GM18498 (cell line): ENCODE measurements around the gene CDH2.

Experiments used
- ATAC-seq: cut with Tn5 transposase; IDR thresholded peaks from one replicate; pipeline ENCODE4 v1.9.1; 2021; ENCODE audit warnings: mild to moderate bottlenecking, moderate library complexity; ENCODE audit not compliant: unreplicated experiment

CDH2 gene

DNA sequence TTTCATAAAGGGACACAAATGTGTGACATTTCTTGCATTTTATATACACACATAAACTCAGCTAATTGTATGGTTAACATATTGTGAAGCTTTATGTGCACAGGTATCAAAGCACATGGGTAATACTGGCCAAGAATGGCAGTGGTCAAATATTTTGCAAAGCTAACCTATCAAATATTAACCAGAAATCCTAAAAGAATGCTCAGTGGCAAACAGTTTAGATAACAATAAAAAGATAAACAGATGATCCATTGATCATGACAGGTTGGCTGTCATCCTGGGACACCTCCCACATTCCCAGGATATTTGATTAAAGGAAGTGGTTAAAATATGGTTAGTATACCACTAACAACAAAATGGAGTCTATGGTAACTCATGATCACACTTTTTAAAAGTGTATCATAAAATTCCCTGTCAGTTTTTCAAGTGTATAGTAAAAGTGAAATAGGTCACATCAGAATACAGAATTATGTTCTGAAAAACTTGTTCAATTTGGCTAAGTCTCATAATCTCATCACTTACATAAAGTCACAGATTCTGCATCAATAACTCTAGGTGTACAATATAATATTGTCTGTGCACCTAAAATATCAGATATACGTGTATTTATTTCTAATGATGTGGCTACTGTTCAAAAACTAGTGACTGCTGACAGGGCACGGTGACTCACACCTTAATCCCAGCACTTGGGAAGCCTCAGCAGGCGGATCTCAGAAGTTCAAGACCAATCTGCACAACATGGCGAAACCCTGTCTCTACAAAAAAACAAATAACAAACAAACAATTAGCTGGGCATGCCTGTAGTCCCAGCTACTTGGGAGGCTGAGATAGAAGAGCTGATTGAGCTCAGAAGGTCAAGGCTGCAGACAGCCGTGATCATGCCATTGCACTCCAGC, 48.9 kb downstream of the CDH2 start:
- no peak for ATAC-seq

DNA sequence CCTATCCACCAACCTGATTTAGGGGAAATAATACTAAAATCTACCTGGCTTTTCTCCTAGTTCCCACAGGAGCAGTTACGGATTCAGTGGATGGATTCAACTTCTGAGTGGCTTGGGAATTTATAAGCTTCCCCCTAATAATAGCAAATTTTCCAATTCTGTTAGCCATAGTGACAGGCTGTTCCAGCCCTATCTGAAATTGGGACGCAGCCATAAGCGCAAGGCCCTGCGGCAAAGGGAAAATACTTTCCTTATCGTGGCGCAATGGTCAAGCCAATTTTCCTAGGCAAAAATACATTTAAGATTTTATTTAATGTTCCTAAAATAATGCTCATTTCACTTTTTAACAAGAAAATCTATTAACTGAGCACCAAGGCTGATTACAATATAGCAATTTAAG, 49.7 kb downstream of the CDH2 start:
- no peak for ATAC-seq

DNA sequence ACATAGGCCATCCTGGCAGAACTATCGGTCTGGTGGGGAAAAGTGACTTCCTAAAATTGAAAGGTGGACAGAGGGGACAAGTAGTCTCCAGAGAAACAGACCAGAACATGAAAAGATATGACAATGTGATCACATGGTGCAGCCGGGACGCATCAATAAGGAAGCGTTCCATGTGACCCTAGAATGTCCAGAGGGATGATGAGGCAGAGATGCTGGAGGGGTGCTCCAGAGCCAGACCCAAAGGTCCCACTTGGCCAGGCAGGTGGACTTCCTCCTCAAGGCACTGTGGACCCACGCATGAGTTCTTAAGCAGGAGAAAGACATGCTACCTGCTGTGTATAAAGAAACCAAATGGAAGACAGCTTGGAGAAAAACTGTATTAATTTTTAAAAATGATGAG, 50.2 kb downstream of the CDH2 start:
- ATAC-seq: no peak

DNA sequence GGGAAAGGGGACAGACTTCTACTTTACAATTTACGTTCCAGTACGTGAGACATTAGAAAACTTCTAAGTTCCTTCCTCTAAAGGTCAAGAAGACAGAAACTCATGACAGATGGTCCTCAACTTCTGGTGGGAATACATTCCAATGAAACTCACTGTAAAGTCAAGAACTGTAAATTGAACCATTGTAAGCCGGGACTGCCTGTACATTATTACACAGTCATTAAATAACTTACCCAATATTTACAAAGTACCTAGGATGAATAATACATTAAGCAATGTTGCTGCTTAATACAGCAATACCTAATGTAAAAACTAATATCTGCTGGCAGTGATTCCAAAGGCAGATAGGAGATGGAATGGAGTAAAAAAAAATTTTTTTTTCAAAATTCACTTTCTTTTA, 51.9 kb downstream of the CDH2 start:
- ATAC-seq: no peak

DNA sequence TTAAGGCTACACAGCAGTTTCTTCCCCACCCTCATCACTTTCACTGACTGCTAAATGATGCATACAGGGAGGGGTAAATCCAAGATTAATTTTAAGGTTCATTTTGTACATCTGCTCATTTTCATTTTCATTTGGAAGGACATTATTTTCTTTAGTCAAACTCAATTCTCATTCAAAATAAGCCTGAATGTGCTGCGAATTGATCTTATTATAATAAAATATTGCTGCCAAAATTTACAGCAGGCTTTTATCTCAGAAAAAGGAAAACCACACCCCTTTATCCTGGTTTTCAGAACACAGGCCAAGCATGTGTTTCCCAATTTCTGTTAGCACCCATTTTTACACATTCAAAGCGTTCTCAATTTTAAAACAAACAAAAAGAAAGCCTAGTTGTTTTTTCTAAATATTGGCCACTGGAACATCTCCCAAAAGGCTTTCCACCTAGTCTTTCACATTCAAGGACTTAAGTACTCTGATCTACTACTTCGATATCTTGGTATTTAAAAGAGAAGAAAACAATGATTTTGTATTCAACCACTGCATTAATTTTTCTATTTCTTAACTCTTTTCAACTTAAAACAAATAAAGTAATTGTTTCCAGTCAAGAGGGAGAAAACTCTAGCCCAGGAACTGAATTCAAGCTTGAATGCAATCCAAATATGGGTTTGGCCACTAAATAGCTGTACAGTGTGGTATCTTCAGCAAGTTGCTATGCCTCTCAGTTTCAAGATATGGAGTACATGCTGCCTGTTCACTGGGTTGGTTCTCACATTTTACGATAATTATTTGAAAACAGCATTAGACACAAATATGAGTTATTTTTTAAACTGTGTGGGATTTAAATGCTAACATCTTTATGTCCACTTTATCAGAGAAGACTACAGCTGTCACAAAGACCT, 52.5 kb downstream of the CDH2 start:
- no peak for ATAC-seq

DNA sequence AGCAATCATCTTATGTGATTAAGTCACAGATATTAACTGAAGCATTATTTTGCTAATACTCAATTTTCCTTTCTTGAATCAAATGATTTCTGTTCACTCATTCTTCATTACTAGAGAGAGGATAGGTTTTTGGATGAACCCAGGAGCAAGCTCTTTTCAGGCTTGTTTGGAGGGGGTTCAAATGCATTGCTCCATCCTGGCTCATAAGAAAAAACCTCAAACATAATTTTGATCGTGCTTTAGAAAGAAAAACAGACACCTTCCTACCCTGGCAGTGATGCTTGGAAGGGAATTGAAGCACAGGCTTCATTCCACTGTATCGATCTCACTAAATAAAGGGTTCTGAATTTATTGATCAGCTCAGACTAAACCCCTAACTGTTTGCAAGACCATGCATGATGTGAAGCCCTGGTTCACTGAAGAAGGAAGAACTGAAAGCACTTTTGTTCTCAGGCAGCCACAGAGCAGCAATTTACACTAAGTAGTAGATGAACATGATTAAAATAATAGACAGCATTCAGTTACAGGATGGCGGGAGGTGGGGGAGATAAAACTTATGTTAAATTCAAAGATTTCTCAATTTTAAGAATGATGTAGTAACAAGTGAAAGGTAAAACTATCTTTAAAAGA, 53.4 kb downstream of the CDH2 start:
- no peak for ATAC-seq

DNA sequence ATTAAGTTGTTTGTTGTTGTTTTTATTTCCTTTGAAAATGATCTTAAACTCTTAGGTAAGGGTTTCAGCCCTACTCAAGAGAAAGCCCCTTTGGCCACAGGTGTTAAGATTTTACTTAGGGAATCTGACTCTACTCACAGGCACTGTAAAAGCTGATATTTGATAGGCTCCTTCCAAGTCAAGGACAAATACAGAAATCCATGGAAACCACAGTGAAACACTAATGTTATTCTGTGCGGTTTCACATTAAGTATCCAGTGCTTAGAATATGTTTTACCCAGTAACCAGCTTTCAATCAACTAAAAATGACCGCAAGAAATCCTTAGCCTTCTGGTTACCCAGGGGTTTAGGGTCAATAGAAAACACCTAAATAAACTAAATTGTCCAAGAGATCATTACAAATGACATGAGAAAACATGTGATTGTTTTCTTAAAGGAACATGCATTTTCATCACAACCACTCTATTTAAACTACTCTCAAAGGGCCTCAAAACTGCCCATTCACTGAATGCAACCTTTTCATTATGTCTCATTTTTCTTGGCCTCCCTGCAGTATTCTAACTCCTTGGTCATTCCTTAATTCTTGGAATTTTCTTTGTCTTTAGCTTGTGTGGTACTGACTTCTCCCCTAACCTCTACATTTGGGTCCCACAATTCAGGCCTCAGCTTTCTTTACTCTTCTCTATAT, 56.0 kb downstream of the CDH2 start:
- ATAC-seq: no peak

DNA sequence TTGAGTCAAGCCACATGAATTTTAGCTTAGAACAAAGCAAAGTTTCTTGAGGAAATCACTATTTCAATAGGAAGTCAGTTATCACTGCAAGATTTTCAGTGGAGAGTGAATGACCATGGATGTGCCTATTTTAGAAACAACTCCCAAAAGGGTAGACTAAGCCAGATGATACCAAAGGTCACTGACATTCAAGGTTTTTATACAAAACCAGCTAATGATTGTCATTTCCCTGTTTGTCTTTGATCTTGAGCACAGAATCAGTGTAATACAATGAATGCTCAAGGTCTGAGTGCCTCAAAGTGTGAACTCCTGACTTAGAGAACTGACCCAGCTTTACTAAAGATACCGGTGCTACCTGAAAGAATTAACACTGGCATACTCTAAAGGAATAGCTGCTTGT, 60.5 kb downstream of the CDH2 start:
- ATAC-seq: no peak

DNA sequence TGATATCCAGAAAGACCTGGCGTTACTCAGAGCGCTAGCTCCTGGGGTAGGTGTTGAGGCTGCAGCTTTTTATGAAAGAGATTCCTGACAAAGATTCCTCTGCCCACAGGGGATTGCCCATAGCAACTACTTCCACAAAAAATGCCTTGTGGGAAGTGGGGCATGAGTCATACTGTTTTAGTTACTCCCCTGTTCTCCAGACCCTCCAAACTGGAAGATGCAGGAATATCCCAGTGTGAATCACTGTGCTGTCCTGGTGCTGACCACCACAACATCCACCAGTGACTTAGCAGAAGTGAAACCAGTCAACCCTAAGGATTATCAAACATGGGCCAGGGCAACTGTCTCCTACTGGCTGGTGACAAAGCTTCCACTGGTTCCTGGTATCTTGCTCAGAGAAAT, 61.8 kb downstream of the CDH2 start:
- ATAC-seq: no peak

DNA sequence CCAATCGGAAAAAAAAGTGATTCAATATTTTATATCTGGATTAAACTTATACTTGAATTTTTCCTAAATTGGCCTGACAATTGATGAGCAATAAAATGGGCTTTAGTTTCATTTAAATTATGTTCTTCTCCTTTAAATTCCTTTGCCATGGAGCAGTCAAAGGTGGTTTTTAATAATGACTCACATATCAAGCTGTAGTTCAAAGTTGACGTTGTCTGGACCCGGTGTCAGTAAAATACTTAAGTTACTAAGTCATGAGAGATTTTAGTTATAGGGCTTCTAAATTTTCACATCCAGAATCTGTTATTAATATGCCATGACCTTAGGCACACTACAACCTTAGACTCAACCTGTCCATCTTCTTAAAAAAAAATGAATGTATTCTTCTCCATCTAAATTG, 62.5 kb downstream of the CDH2 start:
- no peak for ATAC-seq

DNA sequence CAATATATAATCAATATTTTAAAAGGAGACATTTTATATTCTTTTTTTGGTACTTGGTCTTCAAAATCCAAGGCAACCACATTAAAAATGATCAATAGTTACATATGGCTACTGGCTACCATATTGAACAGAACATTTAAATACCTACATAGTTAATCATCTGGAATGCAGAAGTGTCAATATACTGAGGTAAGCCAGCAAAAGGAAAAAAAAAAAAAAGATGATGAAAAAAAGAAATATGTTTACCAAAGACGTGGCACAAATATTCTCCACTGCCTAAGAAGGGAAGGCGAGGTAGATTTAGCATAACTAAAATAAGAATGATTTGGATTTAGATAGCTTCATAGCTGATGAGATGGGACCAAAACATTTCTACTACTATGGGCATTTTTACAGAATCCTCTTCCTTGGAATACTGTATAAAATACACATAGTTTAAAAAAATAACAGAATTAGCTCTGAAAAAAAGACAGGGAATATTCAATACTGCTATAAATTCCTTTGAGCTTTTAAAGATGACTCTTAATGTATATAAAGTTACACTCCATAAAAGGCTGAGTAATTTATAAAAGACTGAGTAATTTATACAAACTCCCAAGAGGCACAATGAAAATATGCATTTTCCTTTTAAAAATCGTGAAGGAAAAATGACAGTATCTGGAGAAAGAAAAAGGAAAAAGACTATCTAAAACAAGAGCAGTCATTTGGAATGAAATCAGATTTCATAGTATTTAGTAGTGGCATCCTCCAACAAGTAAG, 63.5 kb downstream of the CDH2 start:
- no peak for ATAC-seq

DNA sequence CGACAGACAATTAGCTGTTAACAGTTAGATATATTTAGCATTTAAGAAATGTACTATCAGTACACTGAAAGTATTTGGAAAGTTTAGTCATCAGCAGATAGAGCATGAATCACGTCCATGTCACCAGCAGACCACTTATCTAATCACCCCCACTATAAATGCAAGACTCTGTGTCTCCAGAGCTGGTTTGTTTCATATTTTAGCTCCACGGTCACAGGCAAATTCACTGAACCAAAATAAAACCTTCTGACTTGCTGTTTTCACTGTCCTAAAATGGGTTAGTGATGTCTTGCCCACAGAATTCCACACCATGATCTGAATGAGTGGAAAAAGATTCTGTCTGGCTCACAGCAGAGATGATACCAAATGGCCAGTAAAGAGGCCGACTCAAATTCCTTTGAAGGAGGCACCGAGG, 64.9 kb downstream of the CDH2 start:
- no peak for ATAC-seq

DNA sequence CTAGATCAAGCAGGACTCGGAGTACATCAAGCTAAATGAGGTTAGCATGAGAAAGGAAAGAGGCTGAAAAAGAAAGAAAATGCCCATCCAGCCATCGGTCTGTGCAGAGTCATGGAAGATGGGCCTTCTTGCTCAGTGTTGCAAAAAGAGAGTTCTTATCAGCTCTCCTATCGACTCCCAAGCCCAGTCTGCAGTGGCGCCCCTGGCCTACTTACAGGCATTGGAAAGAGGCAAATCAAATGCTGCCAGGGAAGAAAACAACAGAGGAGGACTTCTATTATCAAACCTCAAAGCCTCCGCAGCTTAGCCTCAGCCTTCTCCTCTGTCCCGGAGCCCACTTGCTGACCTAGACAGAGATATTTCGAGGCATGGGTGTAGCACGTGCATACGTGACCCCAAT, 66.0 kb downstream of the CDH2 start:
- ATAC-seq: no peak

DNA sequence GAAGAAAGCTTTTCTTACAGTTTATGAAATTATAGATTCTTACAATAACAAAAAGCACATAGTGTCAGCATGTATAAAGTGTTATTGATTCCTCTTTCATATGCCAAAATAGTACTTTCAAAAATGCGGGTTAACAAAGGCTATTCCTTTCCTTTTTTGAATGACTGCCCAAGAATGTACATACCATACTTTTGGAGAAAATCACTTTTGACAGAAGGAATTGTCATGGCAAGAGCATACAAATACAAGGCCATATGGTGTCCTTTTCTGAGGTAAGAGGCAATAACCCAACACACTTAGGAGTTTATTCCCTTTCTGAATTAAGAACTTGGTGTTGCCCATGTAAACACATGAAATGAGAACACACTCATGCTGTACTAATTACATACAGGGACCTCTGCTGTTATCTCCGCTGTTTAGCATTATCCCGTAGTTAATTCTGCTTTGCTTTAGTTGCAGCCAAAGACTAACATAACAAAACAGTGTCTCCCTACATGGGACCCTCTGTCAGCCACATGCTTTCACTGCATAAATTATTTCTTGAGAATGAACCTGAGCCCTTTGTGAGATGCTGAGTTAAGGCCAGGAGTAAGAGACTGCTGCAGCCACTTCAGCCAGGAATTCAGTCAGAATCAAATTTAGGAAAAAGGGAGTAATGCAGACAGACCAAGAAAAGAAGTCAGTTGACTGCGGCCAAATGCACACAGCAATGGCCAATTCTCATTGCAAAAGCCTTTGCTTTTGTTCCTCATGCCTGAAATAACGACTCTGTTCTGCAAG, 67.0 kb downstream of the CDH2 start:
- ATAC-seq: no peak

DNA sequence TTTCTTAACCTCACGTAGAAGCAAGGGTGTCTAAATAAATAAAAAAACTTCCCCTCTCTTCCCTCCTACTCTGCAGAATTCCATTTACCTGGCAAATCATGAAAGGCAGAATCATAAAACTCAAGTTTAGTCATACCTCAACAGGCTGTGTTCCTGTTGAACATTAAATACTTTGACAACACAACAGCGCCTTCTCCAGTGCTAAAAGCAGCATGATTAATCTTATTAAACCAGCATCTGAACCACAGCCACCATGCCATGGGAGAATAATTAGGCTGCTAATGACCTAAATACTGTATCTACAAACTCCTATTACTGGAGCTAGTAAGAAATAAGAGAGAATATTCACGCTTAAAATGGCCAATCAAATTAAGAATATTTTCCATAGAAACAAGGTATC, 68.1 kb downstream of the CDH2 start:
- no peak for ATAC-seq

DNA sequence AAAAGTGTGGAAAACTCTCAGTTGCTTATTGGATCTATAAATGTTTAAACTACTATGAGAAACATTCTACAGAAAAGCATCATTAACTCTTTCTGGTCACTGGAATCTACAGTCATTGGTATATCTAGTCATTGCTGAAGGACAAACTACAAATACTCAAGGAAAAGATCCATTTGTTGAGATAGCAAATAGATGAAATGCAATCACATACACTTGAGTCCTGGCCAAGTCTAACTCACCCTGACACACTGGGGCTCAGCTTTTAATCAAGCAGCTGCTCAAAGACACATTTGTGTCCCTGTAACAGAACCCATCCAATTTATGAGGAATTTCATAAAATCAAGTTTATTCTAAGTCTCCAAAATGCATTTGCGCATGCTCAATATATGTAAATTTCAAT, 68.7 kb downstream of the CDH2 start:
- ATAC-seq: no peak

DNA sequence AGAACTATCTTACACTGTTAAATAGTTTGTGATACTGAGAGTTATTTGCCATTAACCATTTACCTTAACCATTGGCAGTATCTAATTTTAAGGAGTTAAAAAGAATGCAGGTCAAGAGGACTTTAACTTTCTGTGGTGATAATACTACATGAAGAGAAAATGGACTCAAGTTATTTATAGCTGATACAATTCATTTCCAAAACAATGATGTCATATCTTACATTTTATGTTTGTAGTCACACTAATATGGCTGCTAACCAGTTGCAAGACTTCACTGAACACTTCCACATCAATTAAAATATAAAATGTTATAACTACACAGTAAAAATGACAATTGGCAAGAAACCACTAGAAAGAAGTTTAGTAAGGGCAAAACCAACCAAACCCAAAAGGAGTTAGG, 77.7 kb downstream of the CDH2 start:
- no peak for ATAC-seq

DNA sequence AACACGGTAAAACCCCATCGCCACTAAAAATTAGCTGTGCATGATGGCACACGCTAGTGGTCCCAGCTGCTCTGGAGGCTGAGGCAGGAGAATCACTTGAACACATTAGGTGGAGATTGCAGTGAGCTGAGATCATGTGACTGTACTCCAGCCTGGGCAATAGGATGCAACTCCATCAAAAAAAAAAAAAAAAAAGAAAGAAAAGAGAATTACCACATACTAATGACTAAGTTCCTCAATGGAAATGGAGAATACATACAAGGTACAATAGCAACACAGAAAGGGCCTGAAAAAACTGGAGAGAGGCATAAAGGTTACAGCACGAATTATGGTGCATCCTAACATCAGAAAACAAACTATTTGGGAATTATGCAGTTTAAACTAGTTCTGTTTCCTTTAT, 81.3 kb downstream of the CDH2 start:
- no peak for ATAC-seq

DNA sequence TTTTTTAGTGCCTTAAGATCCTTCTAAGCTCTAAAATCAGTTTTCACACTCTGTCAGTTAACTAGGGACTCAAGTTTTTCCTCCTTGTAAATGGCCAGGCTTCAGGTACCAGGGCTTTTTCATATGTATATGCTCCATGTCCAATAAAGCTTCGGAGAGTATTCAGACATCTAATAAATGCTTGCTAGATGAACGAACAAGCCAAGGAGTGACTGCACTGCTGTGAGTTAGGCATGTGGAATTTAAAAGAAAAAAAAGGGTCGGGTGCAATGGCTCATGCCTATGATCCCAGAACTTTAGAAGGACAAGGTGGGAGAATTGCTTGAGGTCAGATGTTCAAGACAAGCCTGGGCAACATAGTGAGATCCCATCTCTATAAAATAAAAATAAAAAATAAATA, 81.9 kb downstream of the CDH2 start:
- ATAC-seq: no peak

DNA sequence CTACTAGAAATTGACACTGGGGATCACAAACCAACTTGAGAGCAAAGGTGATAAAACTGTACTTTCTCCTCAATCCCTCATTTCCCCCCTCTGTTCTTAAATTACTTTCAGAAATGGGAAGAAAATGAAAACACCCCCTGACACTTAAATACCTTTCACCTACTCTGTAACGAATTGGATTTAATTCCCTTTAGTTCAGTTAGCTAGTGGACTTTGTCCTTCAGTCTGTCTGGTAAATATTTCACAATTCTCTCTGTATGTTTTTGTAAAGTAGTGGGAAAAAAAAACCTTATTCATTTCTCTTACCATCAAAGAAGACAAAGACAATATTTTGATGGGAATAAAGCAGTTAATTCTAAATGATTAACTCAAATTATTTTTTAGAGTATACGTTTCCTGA, 85.7 kb downstream of the CDH2 start:
- ATAC-seq: no peak
